GM23338 (cell line): ENCODE measurements around the gene COQ10A. TPM values are rescaled to one million over a fixed set of nuclear protein-coding genes. Genes with fewer than 3 reads are reported as not detected.
A peak's percentile ranks its signal among the peaks of the same experiment; 100 is the strongest.

ENCODE experiments used
- ATAC-seq: fragments of 200-7000 bp; cut with Tn5 transposase; 3 replicates; pipeline ENCODE4 v1.9.1; 2020
- DNase-seq: peaks from one replicate; pipeline ENCODE4 v3.0.0-alpha.2; 2015; ENCODE audit warnings: low spot score
- H2AFZ ChIP-seq: fragments of 200-600 bp; sonication (generic); 2 replicates; pipeline ENCODE4 v1.8.0; 2016; ENCODE audit warnings: antibody characterized with exemption, mild to moderate bottlenecking, moderate library complexity
- H3F3A ChIP-seq: fragments of 200-600 bp; sonication (generic); replicated peaks from 2 replicates; pipeline ENCODE4 v1.8.0; 2017; ENCODE audit warnings: antibody characterized with exemption, mixed run types, low read depth
- H3K27ac ChIP-seq: fragments of 200-600 bp; sonication (generic); 2 replicates; pipeline ENCODE4 v1.6.1; 2016; ENCODE audit warnings: low read depth
- H3K27me3 ChIP-seq: fragments of 200-600 bp; sonication (generic); 2 replicates; pipeline ENCODE4 v1.8.0; 2016; ENCODE audit warnings: mild to moderate bottlenecking, mixed run types, moderate library complexity; ENCODE audit not compliant: insufficient read depth
- H3K36me3 ChIP-seq: fragments of 200-600 bp; sonication (generic); 2 replicates; pipeline ENCODE4 v1.8.0; 2016; ENCODE audit warnings: mild to moderate bottlenecking; ENCODE audit not compliant: insufficient read depth
- H3K4me1 ChIP-seq: fragments of 200-600 bp; sonication (generic); 2 replicates; pipeline ENCODE4 v1.8.0; 2016; ENCODE audit warnings: mild to moderate bottlenecking, moderate library complexity; ENCODE audit not compliant: insufficient read depth
- H3K4me2 ChIP-seq: fragments of 200-600 bp; sonication (generic); 2 replicates; pipeline ENCODE4 v1.7.1; 2017; ENCODE audit warnings: mixed run types
- H3K4me3 ChIP-seq: fragments of 200-600 bp; sonication (generic); 2 replicates; pipeline ENCODE4 v1.6.1; 2016; ENCODE audit warnings: mixed run types
- H3K79me2 ChIP-seq: fragments of 200-600 bp; sonication (generic); replicated peaks from 2 replicates; pipeline ENCODE4 v1.8.0; 2017; ENCODE audit warnings: mild to moderate bottlenecking; ENCODE audit not compliant: insufficient read depth
- H3K9me2 ChIP-seq: fragments of 200-600 bp; sonication (generic); 2 replicates; pipeline ENCODE4 v1.8.0; 2017; ENCODE audit not compliant: insufficient read depth
- H4K20me1 ChIP-seq: fragments of 200-600 bp; sonication (generic); replicated peaks from 2 replicates; pipeline ENCODE4 v1.8.0; 2017; ENCODE audit warnings: mild to moderate bottlenecking; ENCODE audit not compliant: insufficient read depth
- H3K27ac Mint-ChIP-seq: 2 replicates; pipeline ENCODE4 v1.8.0; 2020; ENCODE audit warnings: inconsistent platforms, mild to moderate bottlenecking, moderate library complexity, mixed read lengths
- H3K27me3 Mint-ChIP-seq: 3 replicates; pipeline ENCODE4 v1.8.0; 2022; ENCODE audit warnings: low read depth, mild to moderate bottlenecking, moderate library complexity, mixed read lengths, inconsistent platforms; ENCODE audit not compliant: insufficient read depth, poor library complexity
- H3K36me3 Mint-ChIP-seq: 3 replicates; pipeline ENCODE4 v1.8.0; 2021; ENCODE audit warnings: low read depth, mild to moderate bottlenecking, inconsistent platforms, moderate library complexity, mixed read lengths
- H3K4me1 Mint-ChIP-seq: 3 replicates; pipeline ENCODE4 v1.8.0; 2020; ENCODE audit warnings: mild to moderate bottlenecking, inconsistent platforms, mixed read lengths
- H3K4me3 Mint-ChIP-seq: 3 replicates; pipeline ENCODE4 v1.8.0; 2021; ENCODE audit warnings: moderate library complexity, mild to moderate bottlenecking, inconsistent platforms, mixed read lengths
- H3K9me3 Mint-ChIP-seq: 3 replicates; pipeline ENCODE4 v1.8.0; 2020; ENCODE audit warnings: moderate library complexity, mild to moderate bottlenecking, inconsistent platforms, mixed read lengths
- EZH2 ChIP-seq: fragments of 200-600 bp; sonication (generic); IDR thresholded peaks from one replicate; pipeline ENCODE4 v1.8.0; 2017; ENCODE audit warnings: antibody characterized with exemption, mild to moderate bottlenecking, low read depth; ENCODE audit not compliant: unreplicated experiment
- NANOG ChIP-seq: IDR thresholded peaks from 2 replicates; pipeline ENCODE4 v1.6.1; 2016; ENCODE audit warnings: antibody characterized with exemption, borderline replicate concordance
- REST ChIP-seq: IDR thresholded peaks from one replicate; pipeline ENCODE4 v1.6.1; 2018; ENCODE audit warnings: antibody characterized with exemption; ENCODE audit not compliant: unreplicated experiment
- ZNF114 ChIP-seq: fragments of 250-450 bp; sonication (Bioruptor Pico); IDR thresholded peaks from 2 replicates; pipeline ENCODE4 v1.5.0; 2020; ENCODE audit warnings: mild to moderate bottlenecking, moderate library complexity
- ZNF331 ChIP-seq: fragments of 250-450 bp; sonication (Bioruptor Pico); IDR thresholded peaks from 2 replicates; pipeline ENCODE4 v1.5.0; 2020; ENCODE audit warnings: low read depth, mild to moderate bottlenecking, moderate library complexity
- ZNF462 ChIP-seq: fragments of 250-450 bp; sonication (Bioruptor Pico); IDR thresholded peaks from 2 replicates; pipeline ENCODE4 v1.5.0; 2020; ENCODE audit warnings: mild to moderate bottlenecking, moderate library complexity
- polyA plus RNA-seq: library from polyadenylated mRNA; unstranded; fragments of >200 nt; fragmentation: Nextera tagmentation; extraction: Ambion mirVana; gene quantifications from 2 replicates; pipeline ENCODE4 v1.2.1, GENCODE V29; 2016
- total RNA-seq: library from RNA; depleted of rRNA; stranded (reverse); fragments of >200 nt; shearing (Covaris generic); gene quantifications from 2 replicates; pipeline ENCODE4 v1.2.3, GENCODE V29; 2014

COQ10A gene
- total and polyA plus RNA-seq, 2 experiments from 2014 or later, result 12.8 to 15.2 TPM

- TF ChIP-seq ZNF331 (CRISPR knock-in tag) (no peak), REST (no peak), NANOG (no peak)
Observed at GRCh38 chr12:56229916-56230431, 36.8 kb upstream of the COQ10A start, which contains the start of gene SLC39A5 (continued).

GRCh38 chr12:56230432-56231183 lies 36.1 kb upstream of the COQ10A start:
- no peaks in the 10 kb centered on the region for H3K9me3 Mint-ChIP-seq
- Histone ChIP-seq H3K27ac (no peak overlapping the region), H3K4me1 (no peaks in the 10 kb centered on the region), H3K9me2 (no peaks in the 10 kb centered on the region), H4K20me1 (no peaks in the 10 kb centered on the region), H3F3A (0 out of 2 replicates have a peak, but pooled peaks cover 3% of the 10 kb centered on the region), H2AFZ (no peak overlapping the region), H3K27me3 (peaks cover 5% of the 10 kb centered on the region; the same call in 1 of the 2 replicates), H3K79me2 (no peaks in the 10 kb centered on the region), H3K36me3 (no peaks in the 10 kb centered on the region), H3K4me3 (no peak overlapping the region), H3K4me2 (no peak overlapping the region)
- peak; percentile 33 for DNase-seq
- H3K27ac Mint-ChIP-seq, result 0 out of 2 replicates have a peak overlapping the region, but pooled peaks have one; percentile 60
- peaks cover 8% of the 10 kb centered on the region; the same call in 1 of the 3 replicates for H3K36me3 Mint-ChIP-seq
- H3K27me3 Mint-ChIP-seq, result peaks cover 6% of the 10 kb centered on the region
- TF ChIP-seq REST, result no peak
- no peak for TF ChIP-seq EZH2
- TF ChIP-seq ZNF462 (CRISPR knock-in tag), result no peak
- TF ChIP-seq ZNF114 (CRISPR knock-in tag), result no peak
- no peak for TF ChIP-seq NANOG
- peak; percentile 40 for ATAC-seq
- no peak overlapping the region; the same call in 2 of the 3 replicates for H3K4me3 Mint-ChIP-seq
- peaks cover 10% of the 10 kb centered on the region; the same call in 2 of the 3 replicates for H3K4me1 Mint-ChIP-seq
